ENCODE results near the gene NCK1. TPM values are rescaled to one million over a fixed set of nuclear protein-coding genes. Genes with fewer than 3 reads are reported as not detected.
A peak's percentile ranks its signal among the peaks of the same experiment; 100 is the strongest.

NCK1 gene
- polyA plus RNA-seq (2013, experiment 1 of 2; ENCODE audit: insufficient read length), result 23.6 TPM
- 30.1 TPM for polyA plus RNA-seq (2013, experiment 2 of 2; ENCODE audit: insufficient read length)

GRCh38 chr3:136861890-136862616, at the start of gene NCK1:
Gene NCK1 (plus strand): TSS chr3:136862208. CDS start chr3:136928002, 65,794 bp downstream.
- DNase-seq, result peak; percentile 98

DNA sequence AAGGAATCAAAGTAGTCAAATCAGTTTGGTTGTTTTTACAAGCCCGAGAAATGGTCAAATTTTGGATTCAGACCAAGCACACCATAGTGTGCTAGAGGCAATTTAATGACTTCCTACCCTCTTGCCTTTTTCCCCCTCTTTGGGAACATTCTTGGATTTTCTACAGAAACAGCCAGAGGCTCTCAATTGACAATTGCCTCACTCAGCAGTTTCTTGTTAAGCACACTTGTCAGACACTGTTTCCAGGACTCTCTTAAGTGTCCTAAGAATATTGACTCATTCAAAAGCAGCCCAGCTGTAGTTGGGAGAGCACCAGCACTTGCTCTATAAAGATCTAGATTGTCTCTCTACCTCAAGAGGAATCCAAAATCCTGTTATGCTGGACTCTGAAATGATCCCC, 44.6 kb upstream of the NCK1 start:
- no peak for DNase-seq

- DNase-seq, result peak; percentile 59
Observed at GRCh38 chr3:136818191-136818768, 43.7 kb upstream of the NCK1 start.

GRCh38 chr3:136818769-136819391, 43.1 kb upstream of the NCK1 start, which contains the start of gene SLC35G2:
Gene SLC35G2 (plus strand): TSS chr3:136819126. CDS start chr3:136854461, 35,335 bp downstream.
- DNase-seq, result peak; percentile 59

- peak; percentile 80 for DNase-seq
Observed at GRCh38 chr3:136819392-136819730, 42.6 kb upstream of the NCK1 start.

DNA sequence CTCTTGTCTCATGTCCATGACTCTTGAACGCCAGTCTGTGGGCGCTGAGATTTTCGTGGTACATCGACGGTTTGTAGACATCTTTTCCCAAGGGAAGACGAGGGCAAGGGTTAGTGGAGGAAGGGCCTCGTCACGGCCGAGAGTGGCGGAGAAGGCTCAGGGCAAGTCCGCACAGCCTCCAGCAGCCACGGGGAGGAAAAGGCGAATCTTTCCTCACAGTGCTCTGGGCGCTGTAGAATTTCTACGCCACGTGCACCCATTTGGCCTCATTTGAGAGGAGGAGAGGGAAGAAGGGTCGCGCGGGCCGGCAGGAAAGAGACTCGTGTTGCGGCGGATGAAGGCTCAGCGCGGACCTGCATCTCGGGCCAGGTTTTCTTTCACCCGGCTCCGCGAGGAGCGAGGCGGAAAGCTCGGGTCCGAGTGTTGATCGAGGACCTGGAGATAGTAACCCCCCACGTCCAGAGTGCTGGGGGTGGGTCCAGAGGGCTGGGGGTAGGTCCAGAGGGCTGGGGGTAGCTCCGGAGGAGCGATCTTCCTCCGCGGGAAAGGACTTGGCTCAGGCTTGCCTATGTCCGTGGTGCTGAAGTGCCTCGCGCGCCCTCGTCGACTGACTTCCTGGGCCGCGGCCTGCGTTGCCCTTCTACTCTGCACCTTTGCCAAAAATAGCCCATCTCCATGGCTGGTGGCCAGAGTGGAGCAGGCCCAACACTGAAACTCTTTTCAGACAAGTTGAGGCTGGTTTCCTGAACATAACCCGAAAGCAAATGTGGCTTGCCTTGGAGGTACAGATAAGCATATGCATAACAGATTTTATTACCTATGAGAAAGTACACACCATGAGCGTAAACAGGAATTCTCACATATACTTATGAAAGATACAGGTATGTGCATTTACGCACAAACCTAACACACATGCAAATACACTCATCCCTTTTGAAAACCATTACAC, 42.0 kb upstream of the NCK1 start:
- DNase-seq, result peak; percentile 55

- DNase-seq, result no peak
Observed at GRCh38 chr3:136831461-136831860, 30.5 kb upstream of the NCK1 start.

DNA sequence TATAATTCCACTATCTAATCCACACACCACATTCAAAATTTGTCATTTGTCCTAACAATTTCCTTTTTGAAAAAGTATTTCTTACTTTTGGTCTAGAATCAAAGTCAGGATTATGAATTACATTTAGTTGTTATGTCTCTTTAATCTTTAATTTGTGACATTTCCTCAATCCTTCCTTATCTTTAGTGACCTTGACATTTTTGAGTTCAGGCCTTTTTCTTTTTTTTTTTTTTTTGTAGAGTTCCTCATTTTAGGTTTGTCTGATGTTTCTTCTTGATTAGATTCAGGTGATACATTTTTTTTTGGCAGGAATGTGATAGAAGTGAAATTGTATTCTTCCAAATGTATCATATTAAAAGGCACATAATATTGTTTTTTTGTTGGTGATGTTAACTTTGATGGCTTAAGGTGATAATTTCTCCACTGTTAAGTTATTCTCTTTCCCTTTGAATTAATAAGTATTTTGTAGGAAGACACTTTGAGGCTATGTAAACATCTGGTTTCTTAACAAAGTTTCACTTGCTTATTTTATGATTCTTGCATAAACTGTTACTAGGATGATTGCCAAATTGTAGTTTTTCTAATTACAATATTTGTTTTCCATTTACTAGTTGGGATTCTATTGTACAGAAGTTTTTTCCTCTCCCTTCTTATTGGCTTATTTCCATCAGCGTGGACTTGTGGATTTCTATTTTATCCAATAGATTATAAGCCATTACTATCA, 26.8 kb upstream of the NCK1 start:
- no peak for DNase-seq

GRCh38 chr3:136835813-136836510, 26.0 kb upstream of the NCK1 start:
- DNase-seq, result peak; percentile 20

DNA sequence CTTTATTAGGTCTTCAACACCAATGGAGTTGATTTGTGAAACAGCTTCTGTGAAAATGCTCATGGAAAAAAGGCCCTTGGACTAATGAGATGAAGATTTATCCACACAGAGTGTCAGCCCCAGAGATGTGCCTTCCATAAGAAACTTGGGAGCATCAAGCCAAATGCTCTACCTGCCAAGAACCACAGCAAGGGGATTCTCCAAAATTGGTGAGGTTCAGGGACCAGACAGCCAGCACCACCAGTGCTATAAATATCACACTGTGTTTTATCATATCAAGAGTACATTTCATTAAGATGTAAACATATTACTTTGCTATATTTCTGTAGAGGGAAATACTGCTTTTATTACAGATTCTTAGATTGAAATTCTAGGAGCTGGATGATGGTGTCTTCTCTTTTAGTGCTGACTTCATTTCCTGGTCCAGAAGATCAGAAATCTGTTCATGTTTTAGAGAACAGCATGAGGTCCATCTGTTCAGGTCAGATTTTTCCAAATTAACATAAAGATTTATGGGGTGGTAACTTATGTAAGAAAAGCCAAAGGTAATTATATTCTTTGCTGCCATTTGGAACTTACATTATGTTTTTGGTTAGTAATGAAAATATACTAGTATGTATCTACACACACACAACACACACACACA, 25.4 kb upstream of the NCK1 start:
- no peak for DNase-seq

- DNase-seq, result peak; percentile 26
Observed at GRCh38 chr3:136838641-136839555, 23.1 kb upstream of the NCK1 start.

- DNase-seq, result no peak
Observed at GRCh38 chr3:136839556-136839931, 22.5 kb upstream of the NCK1 start.

GRCh38 chr3:136840252-136840651, 21.8 kb upstream of the NCK1 start:
- DNase-seq, result no peak

DNA sequence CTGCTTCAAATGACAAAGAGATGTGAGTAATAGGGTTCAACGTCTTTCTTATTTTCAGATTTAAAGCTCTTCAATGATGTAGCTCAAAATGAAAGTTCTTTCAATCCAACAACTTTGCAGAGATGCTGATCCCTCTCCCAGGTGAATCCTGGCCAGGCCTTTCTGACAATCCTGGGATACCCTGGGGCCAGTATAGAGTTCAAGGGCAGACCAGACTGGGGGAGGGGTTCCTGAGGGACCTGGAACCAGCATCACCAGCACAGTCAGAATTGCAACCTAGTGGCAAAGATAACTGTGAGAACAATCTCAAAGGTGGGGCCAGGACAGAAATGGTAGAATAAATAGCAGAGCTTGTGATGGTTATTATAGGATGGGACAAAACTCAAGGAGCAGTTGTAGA, 19.7 kb upstream of the NCK1 start:
- DNase-seq, result no peak

DNA sequence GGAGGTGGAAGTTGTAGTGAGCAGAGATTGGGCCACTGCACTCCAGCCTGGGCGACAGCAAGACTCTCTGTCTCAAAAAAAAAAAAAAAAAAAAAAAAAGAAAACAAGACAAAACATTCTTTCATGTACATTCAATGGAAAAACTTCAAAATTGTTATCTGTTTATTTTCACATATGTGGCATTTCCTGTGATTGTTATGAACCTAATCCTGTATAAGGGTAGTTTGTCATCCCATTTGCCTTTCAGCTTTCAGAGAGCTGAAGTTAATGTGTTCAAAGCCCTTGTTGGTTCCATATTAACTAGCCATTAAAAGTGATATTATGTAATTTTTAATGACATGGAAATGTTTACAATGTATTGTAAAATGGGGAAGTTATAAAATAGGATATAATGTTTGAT, 17.3 kb upstream of the NCK1 start:
- DNase-seq, result no peak

DNA sequence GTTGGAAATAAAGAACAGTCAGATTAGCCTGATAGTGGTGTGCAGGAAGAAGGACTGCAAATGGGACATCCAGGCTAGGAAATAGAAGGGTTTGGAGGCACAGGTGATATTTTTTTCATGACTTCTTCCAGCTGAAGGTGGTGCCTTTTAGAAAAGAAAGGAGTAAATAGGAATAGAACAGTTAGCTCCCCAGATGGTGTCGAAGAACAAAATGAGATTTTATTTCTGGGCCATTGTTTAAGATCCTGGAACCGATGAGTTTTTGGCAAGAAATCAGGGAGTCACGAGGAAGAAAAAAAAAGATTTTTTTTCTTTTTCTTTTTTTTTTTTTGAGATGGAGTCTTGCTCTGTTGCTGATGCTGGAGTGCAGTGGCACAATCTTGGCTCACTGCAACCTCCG, 9.8 kb upstream of the NCK1 start:
- DNase-seq, result no peak

DNA sequence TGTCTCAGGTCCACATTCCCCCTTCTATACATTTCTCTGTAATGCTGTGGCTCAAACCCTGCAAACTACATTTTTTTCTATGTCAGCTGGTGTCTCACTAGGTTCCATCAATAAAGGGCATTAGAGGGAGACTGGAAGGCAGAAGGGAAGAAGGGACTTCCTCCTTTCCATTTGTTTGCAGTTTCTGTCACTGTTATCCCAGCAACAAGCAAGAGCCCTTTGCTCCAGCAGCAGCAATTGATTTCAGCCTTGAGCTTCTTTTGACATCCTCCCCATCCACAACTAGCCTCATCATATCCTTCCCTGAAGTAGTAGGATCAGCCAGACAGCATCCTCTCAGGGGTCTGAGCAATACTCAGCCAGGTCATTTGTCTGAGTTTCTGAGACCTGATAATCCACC, 5.3 kb upstream of the NCK1 start:
- DNase-seq, result no peak

- DNase-seq, result no peak
Observed at GRCh38 chr3:136858381-136858780, 3.6 kb upstream of the NCK1 start.

- no peak for DNase-seq
Observed at GRCh38 chr3:136860541-136860940, 1.5 kb upstream of the NCK1 start.

Data from fibroblast of skin of scalp (primary cell).